ENCODE data around the gene PMEPA1. TPM values are rescaled to one million over a fixed set of nuclear protein-coding genes. Genes with fewer than 3 reads are reported as not detected.

The PMEPA1 gene
- total RNA-seq, 4 donors from 2014 or later = 10.2 to 33.6 (median 18.3) TPM

- peak in 1 of 2 donors; percentile 10 for DNase-seq (ENCODE audit: low spot score in 2 of 2)
- TF ChIP-seq POLR2A (IDR thresholded peaks at IDR 0.05) (no peak), EP300 (IDR thresholded peaks at IDR 0.05) (no peak), CTCF (IDR thresholded peaks at IDR 0.05) (no peak)
These were observed 47.9 kb downstream of the PMEPA1 start for GRCh38 chr20:57661746-57662455.

GRCh38 chr20:57660922-57661745 lies 48.7 kb downstream of the PMEPA1 start:
- H3K4me3 ChIP-seq = no peak overlapping the region
- TF ChIP-seq POLR2A (IDR thresholded peaks at IDR 0.05) (no peak), EP300 (IDR thresholded peaks at IDR 0.05) (no peak), CTCF (IDR thresholded peaks at IDR 0.05) (no peak)
- H3K27ac ChIP-seq = peak overlapping the region in 2 of 4 donors; percentile 36 to 62
- peak in 1 of 2 donors; percentile 9 for DNase-seq (ENCODE audit: low spot score in 2 of 2)
- no peaks in the 10 kb centered on the region for H3K9me3 ChIP-seq
- H3K36me3 ChIP-seq = peaks cover 0 to 32% (median 0%) of the 10 kb centered on the region in 3 donors
- peaks cover 0 to 56% (median 18%) of the 10 kb centered on the region in 4 donors for H3K4me1 ChIP-seq
- 54 to 60% methylated on average over 28 to 31 of the region's 31 CpGs for WGBS, 2 donors
- no peaks in the 10 kb centered on the region for H3K27me3 ChIP-seq

More at GRCh38 chr20:57661746-57662455, 47.9 kb downstream of the PMEPA1 start:
- Histone ChIP-seq H3K27me3 (no peaks in the 10 kb centered on the region), H3K4me3 (no peak overlapping the region), H3K27ac (peak overlapping the region in 3 of 4 donors; percentile 36 to 62 (median 52)), H3K36me3 (peaks cover 0 to 24% (median 0%) of the 10 kb centered on the region in 3 donors), H3K4me1 (peaks cover 0 to 56% (median 18%) of the 10 kb centered on the region in 4 donors), H3K9me3 (no peaks in the 10 kb centered on the region)
- 73 to 81% methylated on average over 24 to 26 of the region's 26 CpGs for WGBS, 2 donors

- peak in 1 of 2 donors; percentile 5 for DNase-seq (ENCODE audit: low spot score in 2 of 2)
These were observed 49.5 kb downstream of the PMEPA1 start for GRCh38 chr20:57660181-57660921.

GRCh38 chr20:57659517-57660180 lies 50.2 kb downstream of the PMEPA1 start:
- no peak for TF ChIP-seq EP300 (IDR thresholded peaks at IDR 0.05)
- TF ChIP-seq POLR2A (IDR thresholded peaks at IDR 0.05) = no peak
- no peak for TF ChIP-seq CTCF (IDR thresholded peaks at IDR 0.05)
- Histone ChIP-seq H3K4me3 (no peak overlapping the region), H3K27ac (peak overlapping the region in 1 of 4 donors; percentile 31), H3K36me3 (peaks cover 0 to 33% (median 0%) of the 10 kb centered on the region in 3 donors), H3K27me3 (no peaks in the 10 kb centered on the region), H3K4me1 (peaks cover 0 to 60% (median 18%) of the 10 kb centered on the region in 4 donors), H3K9me3 (no peaks in the 10 kb centered on the region)
- peak in 1 of 2 donors; percentile 4 for DNase-seq (ENCODE audit: low spot score in 2 of 2)
- 88 to 90% methylated on average over 23 to 24 of the region's 24 CpGs for WGBS, 2 donors

More at GRCh38 chr20:57660181-57660921, 49.5 kb downstream of the PMEPA1 start:
- no peaks in the 10 kb centered on the region for H3K9me3 ChIP-seq
- peaks cover 0 to 33% (median 0%) of the 10 kb centered on the region in 3 donors for H3K36me3 ChIP-seq
- no peak overlapping the region for H3K4me3 ChIP-seq
- peaks cover 0 to 56% (median 18%) of the 10 kb centered on the region in 4 donors for H3K4me1 ChIP-seq
- peak overlapping the region in 2 of 4 donors; percentile 19 to 62 for H3K27ac ChIP-seq
- TF ChIP-seq POLR2A (IDR thresholded peaks at IDR 0.05) (no peak), EP300 (IDR thresholded peaks at IDR 0.05) (no peak), CTCF (IDR thresholded peaks at IDR 0.05) (no peak)
- no peaks in the 10 kb centered on the region for H3K27me3 ChIP-seq
- WGBS, 2 donors = 75 to 76% methylated on average over 13 of the region's 13 CpGs
